Lower lobe of right lung (tissue), 2 donors: Measurements from ENCODE around the gene SNRPA. TPM values are rescaled to one million over a fixed set of nuclear protein-coding genes. Genes with fewer than 3 reads are reported as not detected.

Experiments
- ATAC-seq, 2 donors: fragments of 200-7000 bp; cut with Tn5 transposase; one replicate each; pipeline ENCODE4 v1.9.1; 2020 to 2022; ENCODE audit warnings: mild to moderate bottlenecking in 2 of 2, moderate library complexity in 2 of 2
- DNase-seq: peaks from one replicate; pipeline ENCODE4 v3.0.0-alpha.2; 2020
- H3K27ac ChIP-seq: fragments of 200-600 bp; one replicate; pipeline ENCODE4 v1.8.0; 2022
- H3K27me3 ChIP-seq: fragments of 200-600 bp; one replicate; pipeline ENCODE4 v1.8.0; 2022; ENCODE audit warnings: low read depth
- H3K36me3 ChIP-seq: fragments of 200-600 bp; one replicate; pipeline ENCODE4 v1.8.0; 2022; ENCODE audit warnings: mild to moderate bottlenecking
- H3K4me1 ChIP-seq: fragments of 200-600 bp; one replicate; pipeline ENCODE4 v1.8.0; 2022
- H3K4me3 ChIP-seq: fragments of 200-600 bp; one replicate; pipeline ENCODE4 v1.8.0; 2022; ENCODE audit warnings: mild to moderate bottlenecking
- H3K9me3 ChIP-seq: fragments of 200-600 bp; one replicate; pipeline ENCODE4 v1.8.0; 2022
- intact Hi-C: fragments of 100-400 bp; cut with DNase I; formaldehyde crosslinking; loops from one replicate; pipeline ENCODE4 v1.11.0; 2022
- total RNA-seq: library from RNA; stranded (reverse); fragmentation: NEBNext Ultra II Directional; extraction: Animal tissue kit (Norgen Biotek cat#: 25700); gene quantifications from one replicate; pipeline ENCODE4 v1.2.1, GENCODE V29; 2021
- TF ChIP-seq, protein P1 (sequence below): fragments of 200-600 bp; IDR thresholded peaks from one replicate; pipeline ENCODE4 v1.8.0; 2022; ENCODE audit warnings: antibody characterized with exemption, mild to moderate bottlenecking
- donor health status: DM: no; HTN: yes; CAD: no; lungs with severe emphysema.

Gene SNRPA
- total RNA-seq, 1 donor from 2014 or later = 44.8 TPM

DNA sequence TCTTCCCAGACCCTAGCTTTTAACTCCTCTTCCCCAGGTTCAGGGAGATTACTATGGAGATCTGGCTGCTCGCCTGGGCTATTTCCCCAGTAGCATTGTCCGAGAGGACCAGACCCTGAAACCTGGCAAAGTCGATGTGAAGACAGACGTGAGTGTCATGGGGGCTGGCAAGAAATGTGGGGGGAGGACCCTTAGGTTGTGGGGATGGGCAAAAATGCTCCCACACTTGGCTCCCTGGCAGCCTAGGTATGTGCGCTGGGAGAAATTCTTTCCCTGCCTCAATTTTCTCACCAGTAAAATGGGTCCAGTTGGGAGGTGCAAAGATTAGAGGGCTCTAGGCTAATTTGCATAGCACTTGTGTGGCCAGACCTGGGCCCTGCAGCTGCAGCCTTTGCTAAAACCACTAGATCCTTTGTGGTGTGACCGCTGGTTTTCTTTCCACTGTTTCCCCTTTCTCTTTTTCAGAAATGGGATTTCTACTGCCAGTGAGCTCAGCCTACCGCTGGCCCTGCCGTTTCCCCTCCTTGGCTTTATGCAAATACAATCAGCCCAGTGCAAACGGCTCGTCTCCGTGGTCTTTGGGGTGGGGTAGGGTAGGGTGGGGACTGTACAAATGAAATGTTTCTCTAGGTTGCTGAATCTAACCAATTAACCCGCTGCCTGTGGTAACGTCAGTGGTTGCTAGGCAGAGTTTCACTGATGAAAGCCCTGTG, 26.1 kb downstream of the SNRPA start:
- peak; percentile 85 to 90 for ATAC-seq

DNA sequence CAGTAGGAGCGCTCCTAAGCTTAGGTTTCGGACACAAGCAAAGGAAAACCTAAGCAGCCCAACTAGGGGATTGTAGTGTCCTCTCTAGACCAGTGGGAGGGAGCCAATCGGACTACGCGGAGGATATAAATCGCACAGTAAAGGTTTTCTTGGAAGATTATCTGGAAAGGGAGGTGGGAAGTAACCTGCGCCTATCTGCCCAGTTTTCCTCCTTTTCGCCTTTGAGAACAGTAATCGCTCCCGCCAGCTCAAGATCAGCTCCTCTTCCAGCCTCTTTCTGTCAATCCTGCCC, 26.6 kb downstream of the SNRPA start:
- H3K9me3 ChIP-seq = no peaks in the 10 kb centered on the region
- intact Hi-C loops = no loop called here
- ATAC-seq (no peak), DNase-seq (no peak)
- no peaks in the 10 kb centered on the region for H3K27me3 ChIP-seq
- H3K36me3 ChIP-seq = peaks cover 5% of the 10 kb centered on the region
- peak overlapping the region; percentile 60 for H3K4me3 ChIP-seq
- peaks cover 22% of the 10 kb centered on the region for H3K4me1 ChIP-seq
- TF ChIP-seq, protein P1, sequence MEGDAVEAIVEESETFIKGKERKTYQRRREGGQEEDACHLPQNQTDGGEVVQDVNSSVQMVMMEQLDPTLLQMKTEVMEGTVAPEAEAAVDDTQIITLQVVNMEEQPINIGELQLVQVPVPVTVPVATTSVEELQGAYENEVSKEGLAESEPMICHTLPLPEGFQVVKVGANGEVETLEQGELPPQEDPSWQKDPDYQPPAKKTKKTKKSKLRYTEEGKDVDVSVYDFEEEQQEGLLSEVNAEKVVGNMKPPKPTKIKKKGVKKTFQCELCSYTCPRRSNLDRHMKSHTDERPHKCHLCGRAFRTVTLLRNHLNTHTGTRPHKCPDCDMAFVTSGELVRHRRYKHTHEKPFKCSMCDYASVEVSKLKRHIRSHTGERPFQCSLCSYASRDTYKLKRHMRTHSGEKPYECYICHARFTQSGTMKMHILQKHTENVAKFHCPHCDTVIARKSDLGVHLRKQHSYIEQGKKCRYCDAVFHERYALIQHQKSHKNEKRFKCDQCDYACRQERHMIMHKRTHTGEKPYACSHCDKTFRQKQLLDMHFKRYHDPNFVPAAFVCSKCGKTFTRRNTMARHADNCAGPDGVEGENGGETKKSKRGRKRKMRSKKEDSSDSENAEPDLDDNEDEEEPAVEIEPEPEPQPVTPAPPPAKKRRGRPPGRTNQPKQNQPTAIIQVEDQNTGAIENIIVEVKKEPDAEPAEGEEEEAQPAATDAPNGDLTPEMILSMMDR = no peak
- peak overlapping the region; percentile 96 for H3K27ac ChIP-seq

More for the DNA sequence above, 26.1 kb downstream of the SNRPA start:
- H3K27me3 ChIP-seq = no peaks in the 10 kb centered on the region
- peak; percentile 91 for DNase-seq
- no peaks in the 10 kb centered on the region for H3K9me3 ChIP-seq
- H3K36me3 ChIP-seq = peaks cover 4% of the 10 kb centered on the region
- peak overlapping the region; percentile 60 for H3K4me3 ChIP-seq
- TF ChIP-seq, protein P1 = no peak
- H3K4me1 ChIP-seq = peaks cover 22% of the 10 kb centered on the region
- intact Hi-C loops = no loop called here
- H3K27ac ChIP-seq = peak overlapping the region; percentile 96

DNA sequence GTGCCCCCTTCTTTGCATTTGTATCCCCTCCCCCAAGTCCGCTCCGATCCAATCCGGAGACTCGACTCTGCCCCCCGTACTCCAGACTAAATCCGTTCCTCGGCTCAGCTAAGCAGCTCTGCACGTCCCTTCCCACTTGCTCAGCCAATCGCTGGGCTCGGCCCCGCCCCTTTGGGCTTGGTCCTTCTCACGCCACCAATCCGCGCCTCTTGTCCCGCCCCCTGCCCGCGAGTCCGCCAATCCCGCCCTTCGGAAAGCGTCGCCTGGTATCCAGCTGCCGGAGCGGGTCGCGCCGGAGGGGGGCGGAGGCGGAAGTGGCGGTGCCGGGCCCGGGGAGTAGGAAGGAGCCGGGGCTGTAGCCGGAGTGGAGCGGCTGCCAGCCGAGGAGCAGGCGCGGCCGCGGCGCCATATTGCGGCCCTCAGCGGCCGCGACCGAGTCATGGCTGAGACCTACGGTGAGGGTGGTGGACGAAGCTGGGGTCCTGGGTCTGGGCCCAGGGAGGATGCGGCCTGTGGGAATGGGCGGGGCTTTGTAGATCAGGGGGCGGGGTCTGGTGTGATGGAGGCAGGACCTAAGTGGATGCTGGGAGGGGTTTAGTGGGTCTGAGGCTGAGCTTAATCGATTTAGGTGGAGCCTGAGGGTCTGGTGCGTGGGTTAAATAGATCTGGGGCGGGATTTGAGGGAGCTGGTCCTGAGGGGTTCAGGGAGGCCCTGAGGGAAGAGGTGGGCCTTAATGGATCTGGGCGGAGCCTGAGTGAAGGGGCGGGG, 27.1 kb downstream of the SNRPA start, which contains the start of gene RAB4B:
RAB4B (plus strand) TSS at position 311 of the 769 bp plus-strand sequence; CDS start at position 440, 129 bp downstream.
- Histone ChIP-seq H3K36me3 (peaks cover 5% of the 10 kb centered on the region), H3K4me3 (peak within 1 kb of the TSS; percentile 60), H3K27ac (peak within 1 kb of the TSS; percentile 96), H3K27me3 (no peaks in the 10 kb centered on the region), H3K4me1 (peaks cover 22% of the 10 kb centered on the region), H3K9me3 (no peaks in the 10 kb centered on the region)
- intact Hi-C loops = no loop called here
- ATAC-seq = peak; percentile 97
- TF ChIP-seq, protein P1 = no peak
- DNase-seq = peak; percentile 100

DNA sequence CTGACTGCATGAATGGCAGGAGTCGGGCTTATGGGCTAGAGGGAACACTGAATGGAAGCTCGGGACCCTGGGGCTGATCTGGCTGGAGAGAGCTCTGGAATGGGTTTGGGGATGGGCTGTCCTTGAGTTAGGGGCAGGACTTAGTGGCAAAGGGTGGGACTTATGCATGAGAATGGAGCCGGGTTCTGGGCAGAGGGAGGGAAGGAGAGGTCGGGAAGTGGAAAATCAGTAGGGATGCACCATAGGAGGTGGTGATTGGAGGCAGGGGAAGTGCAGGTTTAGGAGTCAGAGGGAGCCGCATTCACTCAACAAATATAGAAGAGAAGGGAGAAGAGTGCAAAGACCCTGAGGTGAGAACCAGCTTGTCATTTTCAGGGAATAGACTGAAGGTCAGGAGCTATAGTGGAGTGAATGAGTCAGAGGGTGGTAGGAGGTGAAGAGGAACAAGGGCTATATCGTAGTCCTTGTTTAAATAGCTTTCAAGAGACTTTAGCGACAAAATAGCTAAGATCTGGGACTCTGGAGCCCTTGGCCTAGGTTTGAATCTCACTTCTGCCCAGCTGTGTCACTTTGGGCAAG, 27.8 kb downstream of the SNRPA start:
- TF ChIP-seq, protein P1 = no peak
- intact Hi-C loops = no loop called here
- ATAC-seq = no peak
- Histone ChIP-seq H3K27me3 (no peaks in the 10 kb centered on the region), H3K4me1 (peaks cover 22% of the 10 kb centered on the region), H3K4me3 (peak overlapping the region; percentile 60), H3K27ac (peak overlapping the region; percentile 96), H3K9me3 (no peaks in the 10 kb centered on the region), H3K36me3 (peaks cover 8% of the 10 kb centered on the region)
- DNase-seq = no peak

DNA sequence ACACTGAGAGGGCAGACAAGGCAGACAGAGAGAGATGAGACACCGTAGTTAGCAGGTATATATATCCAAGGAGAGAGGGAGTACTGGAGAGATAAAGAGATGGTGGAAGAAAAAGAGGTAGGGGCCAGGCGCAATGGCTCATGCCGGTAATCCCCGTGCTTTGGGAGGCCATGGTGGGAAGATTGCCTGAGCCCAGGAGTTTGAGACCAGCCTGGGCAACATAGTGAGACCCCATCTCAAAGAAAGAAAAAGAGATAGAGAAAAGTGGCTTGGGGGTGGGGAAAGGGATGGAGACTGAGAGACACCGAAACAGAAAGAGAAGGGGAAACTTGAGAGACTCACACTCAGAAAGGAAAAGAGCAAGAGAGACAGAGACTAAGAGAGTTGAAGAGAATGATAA, 29.6 kb downstream of the SNRPA start:
- H3K4me1 ChIP-seq = peaks cover 22% of the 10 kb centered on the region
- TF ChIP-seq, protein P1 = no peak
- peaks cover 20% of the 10 kb centered on the region for H3K36me3 ChIP-seq
- intact Hi-C loops = no loop called here
- H3K27ac ChIP-seq = no peak overlapping the region
- H3K4me3 ChIP-seq = no peak overlapping the region
- no peaks in the 10 kb centered on the region for H3K27me3 ChIP-seq
- DNase-seq (no peak), ATAC-seq (no peak)
- H3K9me3 ChIP-seq = no peaks in the 10 kb centered on the region
